Stimulated activated naive CD8-positive, alpha-beta T cell treated with anti-CD3 and anti-CD28 coated beads, Interleukin-15, Interleukin-2, amounts not matched to agents 100 ng/mL and 50 ng/mL, for 24 hours (primary cell): ENCODE measurements around the gene ASTN2.

Source experiments
- H3K27ac Mint-ChIP-seq: one replicate; pipeline ENCODE4 v1.8.0; 2021; ENCODE audit warnings: mild to moderate bottlenecking, mixed read lengths
- H3K27me3 Mint-ChIP-seq: one replicate; pipeline ENCODE4 v1.8.0; 2021; ENCODE audit warnings: mixed read lengths
- H3K36me3 Mint-ChIP-seq: one replicate; pipeline ENCODE4 v1.8.0; 2021; ENCODE audit warnings: low read depth, mixed read lengths
- H3K4me1 Mint-ChIP-seq: one replicate; pipeline ENCODE4 v1.8.0; 2021; ENCODE audit warnings: low read depth, mixed read lengths
- H3K4me3 Mint-ChIP-seq: one replicate; pipeline ENCODE4 v1.8.0; 2021; ENCODE audit warnings: mild to moderate bottlenecking, mixed read lengths
- H3K9me3 Mint-ChIP-seq: one replicate; pipeline ENCODE4 v1.8.0; 2021; ENCODE audit warnings: mixed read lengths

ASTN2 gene

GRCh38 chr9:116791326-116791725 lies 623.5 kb downstream of the ASTN2 start:
- peaks cover 5% of the 10 kb centered on the region for H3K27me3 Mint-ChIP-seq
- no peaks in the 10 kb centered on the region for H3K36me3 Mint-ChIP-seq
- H3K4me1 Mint-ChIP-seq: no peaks in the 10 kb centered on the region

GRCh38 chr9:116789081-116789480 lies 625.8 kb downstream of the ASTN2 start:
- Mint-ChIP-seq H3K4me1 (no peaks in the 10 kb centered on the region), H3K4me3 (no peak overlapping the region), H3K36me3 (no peaks in the 10 kb centered on the region), H3K27me3 (peaks cover 8% of the 10 kb centered on the region), H3K27ac (no peak overlapping the region), H3K9me3 (no peaks in the 10 kb centered on the region)

More at GRCh38 chr9:116791326-116791725, 623.5 kb downstream of the ASTN2 start:
- no peak overlapping the region for H3K27ac Mint-ChIP-seq
- H3K4me3 Mint-ChIP-seq: no peak overlapping the region
- H3K9me3 Mint-ChIP-seq: no peaks in the 10 kb centered on the region

DNA sequence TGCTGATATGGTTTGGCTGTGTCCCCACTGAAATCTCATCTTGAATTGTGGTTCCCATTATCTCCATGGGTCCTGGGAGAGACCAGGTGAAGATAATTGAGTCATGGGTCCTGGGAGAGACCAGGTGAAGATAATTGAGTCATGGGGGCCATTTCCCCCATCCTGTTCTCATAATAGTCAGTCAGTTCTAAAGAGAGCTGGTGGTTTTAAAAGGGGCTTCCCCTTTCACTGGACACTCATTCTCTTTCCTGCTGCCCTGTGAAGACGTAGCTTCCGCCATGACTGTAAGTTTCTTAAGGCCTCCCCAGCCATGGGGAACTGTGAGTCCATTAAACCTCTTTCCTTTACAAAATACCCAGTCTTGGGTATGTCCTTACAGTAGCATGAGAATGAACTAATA lies 628.1 kb downstream of the ASTN2 start:
- no peak overlapping the region for H3K4me3 Mint-ChIP-seq
- H3K27ac Mint-ChIP-seq: no peak overlapping the region
- H3K4me1 Mint-ChIP-seq: no peaks in the 10 kb centered on the region
- no peaks in the 10 kb centered on the region for H3K36me3 Mint-ChIP-seq
- no peaks in the 10 kb centered on the region for H3K9me3 Mint-ChIP-seq
- H3K27me3 Mint-ChIP-seq: peaks cover 14% of the 10 kb centered on the region

DNA sequence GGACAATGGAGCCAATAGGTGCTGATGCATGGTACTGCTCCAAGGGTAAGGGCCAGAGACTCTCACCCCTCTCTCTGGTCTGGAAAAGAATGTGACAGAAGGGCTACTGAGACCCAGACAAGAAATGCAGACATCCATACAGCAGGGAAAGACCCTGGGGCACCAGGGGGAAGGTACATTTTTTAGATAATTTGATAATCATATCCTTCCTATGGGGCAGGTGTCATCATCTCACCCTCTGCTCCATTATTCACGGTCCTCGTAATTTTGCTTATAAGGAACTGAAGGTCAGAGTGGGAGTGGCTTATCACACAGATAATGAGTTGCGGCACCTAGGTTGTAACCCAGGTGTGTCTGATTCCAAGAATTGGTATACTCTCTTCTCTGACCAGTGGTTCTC lies 637.7 kb downstream of the ASTN2 start:
- Mint-ChIP-seq H3K36me3 (no peaks in the 10 kb centered on the region), H3K27me3 (peaks cover 6% of the 10 kb centered on the region), H3K9me3 (peaks cover 7% of the 10 kb centered on the region), H3K27ac (no peak overlapping the region), H3K4me1 (no peaks in the 10 kb centered on the region), H3K4me3 (no peak overlapping the region)

- Mint-ChIP-seq H3K4me1 (no peaks in the 10 kb centered on the region), H3K27ac (no peak overlapping the region), H3K9me3 (peaks cover 3% of the 10 kb centered on the region), H3K36me3 (no peaks in the 10 kb centered on the region), H3K27me3 (peaks cover 6% of the 10 kb centered on the region), H3K4me3 (no peak overlapping the region)
Observed at GRCh38 chr9:116774421-116775180, 640.3 kb downstream of the ASTN2 start.

DNA sequence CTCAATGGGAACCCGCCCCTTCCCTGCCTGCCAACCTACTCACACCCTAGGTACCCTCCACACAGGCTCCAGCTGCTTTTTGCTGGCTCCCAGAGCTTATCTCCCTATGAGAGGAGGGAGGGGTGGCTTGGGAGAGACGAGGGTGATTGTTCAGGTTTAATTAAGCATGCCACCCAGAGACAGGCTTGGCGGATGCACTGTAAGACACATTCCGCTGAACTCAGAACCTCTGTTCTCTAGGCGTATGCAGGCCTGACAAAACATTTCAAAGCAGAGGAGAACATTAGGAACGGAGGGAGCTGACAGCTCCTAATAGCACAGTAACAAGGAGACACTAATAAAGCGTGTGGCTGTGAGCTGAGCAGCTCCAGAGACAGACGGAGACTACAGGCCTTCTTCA lies 647.6 kb downstream of the ASTN2 start:
- no peak overlapping the region for H3K27ac Mint-ChIP-seq
- no peaks in the 10 kb centered on the region for H3K4me1 Mint-ChIP-seq
- no peaks in the 10 kb centered on the region for H3K36me3 Mint-ChIP-seq
- H3K9me3 Mint-ChIP-seq: no peaks in the 10 kb centered on the region
- H3K4me3 Mint-ChIP-seq: no peak overlapping the region
- H3K27me3 Mint-ChIP-seq: no peaks in the 10 kb centered on the region

- H3K36me3 Mint-ChIP-seq: no peaks in the 10 kb centered on the region
- no peaks in the 10 kb centered on the region for H3K27me3 Mint-ChIP-seq
- no peak overlapping the region for H3K27ac Mint-ChIP-seq
- H3K9me3 Mint-ChIP-seq: no peaks in the 10 kb centered on the region
- no peak overlapping the region for H3K4me3 Mint-ChIP-seq
- no peaks in the 10 kb centered on the region for H3K4me1 Mint-ChIP-seq
Observed at GRCh38 chr9:116765011-116765410, 649.8 kb downstream of the ASTN2 start.

- no peaks in the 10 kb centered on the region for H3K9me3 Mint-ChIP-seq
- H3K36me3 Mint-ChIP-seq: no peaks in the 10 kb centered on the region
- no peaks in the 10 kb centered on the region for H3K27me3 Mint-ChIP-seq
- H3K4me3 Mint-ChIP-seq: no peak overlapping the region
- no peaks in the 10 kb centered on the region for H3K4me1 Mint-ChIP-seq
- H3K27ac Mint-ChIP-seq: no peak overlapping the region
Observed at GRCh38 chr9:116763770-116764169, 651.1 kb downstream of the ASTN2 start.

DNA sequence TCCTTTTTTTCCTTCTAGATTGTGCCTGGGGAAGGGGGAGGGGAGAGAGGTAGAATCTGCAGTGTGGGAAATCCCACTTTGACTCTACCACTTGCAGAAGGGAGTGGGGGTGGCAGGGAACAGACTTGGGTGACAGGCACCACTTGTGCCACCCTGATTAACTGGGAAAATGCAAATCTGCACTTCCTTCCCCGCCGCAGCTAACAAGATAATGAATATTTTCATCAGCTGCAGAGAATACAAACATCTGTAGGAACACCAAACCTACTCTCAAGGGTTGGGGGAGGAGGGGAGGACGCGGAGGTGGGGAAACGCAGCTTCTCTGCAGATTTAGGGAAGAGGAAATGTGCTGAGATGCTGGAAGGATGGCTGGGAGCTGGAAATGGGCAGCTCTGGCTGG lies 654.2 kb downstream of the ASTN2 start:
- no peaks in the 10 kb centered on the region for H3K36me3 Mint-ChIP-seq
- H3K27ac Mint-ChIP-seq: no peak overlapping the region
- H3K27me3 Mint-ChIP-seq: peaks cover under 1% of the 10 kb centered on the region
- H3K9me3 Mint-ChIP-seq: peaks cover 1% of the 10 kb centered on the region
- H3K4me3 Mint-ChIP-seq: no peak overlapping the region
- no peaks in the 10 kb centered on the region for H3K4me1 Mint-ChIP-seq

DNA sequence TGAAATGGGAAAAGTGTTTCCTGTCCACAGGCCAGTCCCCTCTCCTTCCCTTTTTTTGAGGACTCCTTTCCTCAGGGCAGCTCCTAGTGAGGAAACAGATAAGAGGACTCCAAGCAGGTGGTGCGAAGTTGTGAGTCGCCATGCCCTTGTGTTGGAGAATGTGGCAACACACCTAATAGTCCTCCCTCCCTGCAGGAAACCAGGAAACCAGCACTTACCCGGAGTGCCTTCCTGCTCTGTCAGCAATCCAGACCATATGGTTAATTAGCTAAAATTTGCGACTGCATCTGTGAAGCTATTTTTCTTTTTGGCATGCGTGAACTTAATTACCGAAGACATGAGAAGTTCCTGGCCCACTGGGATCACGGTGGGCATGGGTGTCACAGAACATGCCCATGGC lies 657.8 kb downstream of the ASTN2 start:
- no peaks in the 10 kb centered on the region for H3K36me3 Mint-ChIP-seq
- H3K27ac Mint-ChIP-seq: no peak overlapping the region
- no peak overlapping the region for H3K4me3 Mint-ChIP-seq
- H3K27me3 Mint-ChIP-seq: peaks cover 3% of the 10 kb centered on the region
- H3K4me1 Mint-ChIP-seq: no peaks in the 10 kb centered on the region
- peaks cover 7% of the 10 kb centered on the region for H3K9me3 Mint-ChIP-seq

- H3K4me1 Mint-ChIP-seq: no peaks in the 10 kb centered on the region
- peaks cover 3% of the 10 kb centered on the region for H3K27me3 Mint-ChIP-seq
- no peak overlapping the region for H3K4me3 Mint-ChIP-seq
- H3K36me3 Mint-ChIP-seq: no peaks in the 10 kb centered on the region
- H3K9me3 Mint-ChIP-seq: peaks cover 7% of the 10 kb centered on the region
- no peak overlapping the region for H3K27ac Mint-ChIP-seq
Observed at GRCh38 chr9:116753389-116753788, 661.5 kb downstream of the ASTN2 start.

DNA sequence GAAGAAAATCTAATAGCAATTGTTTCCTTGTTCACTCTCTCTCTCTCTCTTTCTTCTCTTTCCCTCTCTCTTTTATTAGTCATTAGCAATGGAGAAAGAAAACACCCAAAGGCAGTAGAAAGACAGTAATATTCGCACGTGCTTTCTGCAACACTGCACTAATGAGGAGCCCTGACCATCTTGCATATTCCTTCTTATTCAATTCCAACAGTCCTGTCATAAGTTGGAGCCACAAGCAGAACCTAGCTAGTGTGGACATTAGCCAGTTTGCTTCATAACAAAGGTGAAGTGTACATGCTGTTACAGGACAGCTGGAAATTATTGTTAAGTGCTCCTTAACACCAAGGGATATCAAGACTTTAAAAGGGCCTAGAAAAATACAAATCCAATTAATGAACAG lies 664.3 kb downstream of the ASTN2 start:
- Mint-ChIP-seq H3K4me1 (no peaks in the 10 kb centered on the region), H3K27me3 (peaks cover 2% of the 10 kb centered on the region), H3K36me3 (no peaks in the 10 kb centered on the region), H3K4me3 (no peak overlapping the region), H3K9me3 (peaks cover 4% of the 10 kb centered on the region), H3K27ac (no peak overlapping the region)

DNA sequence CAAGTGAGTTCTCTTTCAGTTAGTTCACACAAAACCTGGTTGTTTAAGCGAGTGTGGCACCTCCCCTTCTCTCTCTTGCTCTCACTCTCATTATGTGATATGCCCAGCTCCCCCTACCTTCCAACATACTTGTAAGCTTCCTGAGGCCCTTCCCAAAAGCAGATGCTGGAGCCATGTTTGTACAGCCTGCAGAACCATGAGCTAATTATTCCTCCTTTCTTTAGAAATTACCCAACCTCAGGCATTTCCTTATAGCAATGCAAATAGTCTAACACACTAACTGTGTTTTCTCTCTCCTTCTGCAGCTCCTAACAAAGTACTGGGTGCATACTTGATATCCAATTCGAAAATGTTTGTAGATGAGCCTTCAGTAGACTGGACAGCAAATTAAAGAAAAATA lies 665.1 kb downstream of the ASTN2 start:
- no peaks in the 10 kb centered on the region for H3K4me1 Mint-ChIP-seq
- H3K27me3 Mint-ChIP-seq: peaks cover 3% of the 10 kb centered on the region
- H3K36me3 Mint-ChIP-seq: no peaks in the 10 kb centered on the region
- no peak overlapping the region for H3K4me3 Mint-ChIP-seq
- H3K27ac Mint-ChIP-seq: no peak overlapping the region
- H3K9me3 Mint-ChIP-seq: no peaks in the 10 kb centered on the region

GRCh38 chr9:116749176-116749575 lies 665.7 kb downstream of the ASTN2 start:
- Mint-ChIP-seq H3K27me3 (peaks cover 3% of the 10 kb centered on the region), H3K4me3 (no peak overlapping the region), H3K27ac (no peak overlapping the region), H3K4me1 (no peaks in the 10 kb centered on the region), H3K9me3 (no peaks in the 10 kb centered on the region), H3K36me3 (no peaks in the 10 kb centered on the region)

DNA sequence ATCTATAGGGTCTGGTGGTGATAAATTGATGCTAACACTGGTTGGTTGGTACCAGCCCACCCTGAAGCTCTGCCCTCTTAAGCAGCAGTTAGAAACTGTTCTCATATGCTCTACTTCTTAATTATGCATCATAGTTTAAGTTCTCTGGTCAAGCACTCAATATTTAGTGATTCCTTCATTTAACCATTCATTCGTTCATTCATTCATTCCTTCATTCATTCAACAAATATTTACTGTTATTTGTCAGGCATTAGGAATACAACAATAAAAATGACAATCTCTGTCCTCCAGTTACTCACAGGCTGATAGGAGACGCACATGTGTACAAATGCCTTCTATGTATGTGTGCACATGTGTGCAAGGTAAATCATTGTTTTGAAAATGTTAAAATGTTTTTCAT lies 673.1 kb downstream of the ASTN2 start:
- Mint-ChIP-seq H3K27me3 (peaks cover 12% of the 10 kb centered on the region), H3K4me3 (no peak overlapping the region), H3K4me1 (no peaks in the 10 kb centered on the region), H3K36me3 (no peaks in the 10 kb centered on the region), H3K9me3 (peaks cover 3% of the 10 kb centered on the region), H3K27ac (no peak overlapping the region)

GRCh38 chr9:116741086-116741740 lies 673.6 kb downstream of the ASTN2 start:
- no peaks in the 10 kb centered on the region for H3K4me1 Mint-ChIP-seq
- H3K36me3 Mint-ChIP-seq: no peaks in the 10 kb centered on the region
- H3K27ac Mint-ChIP-seq: no peak overlapping the region
- H3K4me3 Mint-ChIP-seq: no peak overlapping the region
- peaks cover 3% of the 10 kb centered on the region for H3K9me3 Mint-ChIP-seq
- H3K27me3 Mint-ChIP-seq: peaks cover 18% of the 10 kb centered on the region
